NCI-H2196 (cell line): ENCODE results near the gene GLMP.
A peak's percentile ranks its signal among the peaks of the same experiment; 100 is the strongest.

Experiments
- DNase-seq: peaks from one replicate; lab custom pipeline; 2025; ENCODE audit not compliant: unreplicated experiment; lab: John Stamatoyannopoulos, UW

Gene GLMP

DNA sequence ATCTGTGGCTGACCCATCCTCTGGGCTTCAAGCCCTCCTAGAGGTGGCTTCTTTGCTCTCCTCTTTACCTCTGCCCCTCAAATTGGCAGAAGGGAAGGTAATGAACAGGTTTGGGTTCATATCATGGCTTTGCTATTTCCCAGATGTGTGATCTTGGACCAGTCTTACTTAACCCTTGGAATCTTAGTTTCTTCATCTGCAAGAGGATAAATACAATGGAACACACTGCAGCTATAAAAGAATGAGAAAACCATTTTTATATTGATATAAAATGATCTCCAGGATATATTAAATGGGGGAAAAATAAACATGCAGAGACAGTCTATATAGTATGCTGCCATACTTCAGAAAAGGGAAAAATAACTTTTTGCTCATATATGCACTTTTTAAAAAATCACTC is 5.6 kb downstream of the GLMP start:
- no peak for DNase-seq

DNA sequence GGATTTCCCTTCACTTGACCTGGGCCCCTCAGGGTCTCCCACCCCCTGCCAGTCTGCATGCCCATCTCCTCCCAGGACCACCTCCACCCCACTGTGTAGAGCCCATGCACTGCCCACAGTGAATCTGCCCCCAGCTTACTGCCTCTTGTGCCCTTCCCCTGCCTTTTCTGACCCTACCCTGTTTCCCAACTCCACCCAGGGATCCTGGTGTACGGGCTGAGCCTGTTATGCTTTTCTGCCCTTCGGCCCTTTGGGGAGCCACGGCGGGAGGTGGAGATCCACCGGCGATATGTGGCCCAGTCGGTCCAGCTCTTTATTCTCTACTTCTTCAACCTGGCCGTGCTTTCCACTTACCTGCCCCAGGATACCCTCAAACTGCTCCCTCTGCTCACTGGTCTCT is 9.4 kb downstream of the GLMP start:
- no peak for DNase-seq

- DNase-seq, result no peak
Measured at GRCh38 chr1:156285437-156285836, 10.0 kb downstream of the GLMP start.

DNA sequence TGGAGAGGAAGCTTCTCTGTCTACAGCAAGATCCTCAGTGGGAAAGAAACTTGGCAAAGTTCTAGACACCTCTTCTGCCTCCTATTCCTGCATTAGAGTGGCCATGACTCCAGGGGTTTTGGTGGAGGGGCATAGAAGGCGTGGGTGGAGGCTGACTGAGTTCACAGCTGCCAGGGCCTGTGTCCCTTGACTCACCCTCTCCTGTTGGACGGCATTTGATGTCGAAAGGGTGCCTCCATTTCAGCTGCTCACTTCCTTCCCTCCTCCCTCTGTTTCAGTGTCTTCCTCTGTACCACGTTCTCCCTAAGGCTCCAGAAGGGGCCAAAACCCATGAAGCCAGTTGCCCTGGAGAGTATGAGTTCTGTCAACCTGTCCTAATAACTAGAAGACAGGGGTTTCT is 10.7 kb downstream of the GLMP start:
- no peak for DNase-seq

- no peak for DNase-seq
Measured at GRCh38 chr1:156284112-156284511, 11.4 kb downstream of the GLMP start, which contains the start of gene TMEM79. Gene TMEM79, plus strand, starts transcription at chr1:156284325. Its CDS starts 902 bp downstream, at chr1:156285227.

DNA sequence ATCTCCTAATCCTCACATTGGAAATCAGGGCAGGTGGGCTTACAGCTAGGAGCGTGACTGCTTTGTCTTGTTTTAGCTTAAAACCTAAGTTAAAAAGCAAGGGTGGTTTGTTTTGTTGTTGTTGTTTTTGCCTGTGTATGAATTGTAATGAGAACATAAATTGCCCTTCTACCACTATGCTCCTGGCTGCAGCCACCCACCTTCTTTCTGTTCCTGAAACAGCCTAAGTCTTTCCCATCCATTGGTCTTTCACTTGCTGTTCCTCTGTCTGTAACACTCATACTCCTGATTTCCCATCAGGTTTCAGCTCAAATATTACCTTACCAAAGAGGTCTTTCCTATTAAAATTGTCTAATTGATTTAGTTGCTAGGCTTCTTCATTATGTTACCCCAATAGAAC is 12.0 kb downstream of the GLMP start:
- DNase-seq, result no peak

GRCh38 chr1:156282479-156283222 is 12.8 kb downstream of the GLMP start, which contains the start of gene SMG5:
Gene SMG5, minus strand, starts transcription at chr1:156282825. Its CDS starts 145 bp downstream, at chr1:156282680.
- peak; percentile 99 for DNase-seq

DNA sequence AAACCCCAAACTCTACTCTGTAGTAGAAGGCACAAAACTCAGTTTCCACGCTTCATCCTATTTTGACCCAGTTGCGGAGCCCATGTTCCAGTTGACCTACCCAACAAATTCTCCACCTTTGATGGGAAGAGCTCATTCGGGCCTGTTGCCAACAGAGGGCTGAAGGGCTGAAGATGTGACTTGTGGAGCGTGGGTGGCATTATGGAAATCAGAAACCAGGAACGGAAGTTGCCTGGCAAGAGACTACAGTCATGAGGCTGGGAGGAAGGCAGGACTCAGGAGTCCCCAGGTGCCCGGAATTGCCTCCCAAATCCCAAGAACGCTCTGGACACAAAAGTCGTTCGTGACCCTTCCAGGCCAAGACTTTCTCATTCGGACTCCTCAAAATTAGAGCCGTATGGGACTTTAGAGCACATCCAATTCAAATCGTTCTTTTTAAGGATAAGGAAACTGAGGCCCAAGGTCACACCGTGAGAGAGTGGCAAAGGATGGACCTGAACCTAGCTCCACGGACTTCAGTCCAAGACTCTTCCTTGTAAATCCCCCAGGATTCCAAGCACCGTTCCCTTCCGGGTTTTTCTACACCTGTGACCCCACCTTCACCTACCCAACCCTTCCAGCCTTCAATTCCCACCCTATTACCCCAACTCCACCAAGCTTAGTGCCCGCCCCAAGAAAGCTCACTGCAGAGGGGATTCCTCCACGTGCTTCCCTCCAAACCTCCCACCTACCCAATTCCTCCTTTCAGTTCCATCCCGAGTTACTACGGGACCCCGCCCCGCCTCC is 13.6 kb downstream of the GLMP start:
- DNase-seq, result peak; percentile 28

DNA sequence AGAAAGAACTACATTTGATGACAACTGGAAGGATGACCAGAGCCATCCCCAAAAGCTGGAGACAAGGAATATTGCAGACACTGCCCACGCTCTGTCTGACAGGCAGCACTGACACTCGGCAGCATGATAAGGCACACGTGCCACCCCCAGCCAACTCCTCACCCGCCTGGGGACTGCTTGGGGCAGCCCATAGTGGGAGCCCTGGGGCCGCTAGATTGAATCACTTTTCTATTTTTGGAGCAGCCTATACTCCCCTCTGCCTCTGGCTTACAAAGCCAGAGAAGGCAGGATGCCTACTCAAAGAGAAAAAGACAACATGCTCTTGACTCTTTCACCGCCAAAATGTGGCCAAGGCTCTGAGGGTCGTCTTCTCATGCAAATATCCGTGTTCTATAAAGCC is 14.2 kb downstream of the GLMP start:
- no peak for DNase-seq

DNA sequence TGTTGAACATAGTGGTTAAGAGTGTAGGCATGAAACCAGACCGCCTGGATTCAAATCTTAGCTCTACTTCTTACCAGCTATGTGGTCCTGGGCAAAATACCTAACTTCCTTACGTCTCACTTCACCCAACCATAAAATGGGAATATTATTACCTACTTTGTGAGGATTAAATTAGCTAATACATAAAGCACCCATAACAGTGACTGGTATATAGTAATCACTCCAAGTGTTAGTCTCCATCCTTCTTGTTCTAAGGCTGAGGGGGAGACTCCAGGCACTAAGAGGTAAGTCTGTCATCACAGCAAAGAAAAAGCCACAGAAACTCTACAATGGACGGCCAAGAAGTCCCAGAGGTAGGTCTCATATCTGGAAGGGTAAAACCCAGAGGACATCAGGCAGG is 15.6 kb downstream of the GLMP start:
- DNase-seq, result no peak

DNA sequence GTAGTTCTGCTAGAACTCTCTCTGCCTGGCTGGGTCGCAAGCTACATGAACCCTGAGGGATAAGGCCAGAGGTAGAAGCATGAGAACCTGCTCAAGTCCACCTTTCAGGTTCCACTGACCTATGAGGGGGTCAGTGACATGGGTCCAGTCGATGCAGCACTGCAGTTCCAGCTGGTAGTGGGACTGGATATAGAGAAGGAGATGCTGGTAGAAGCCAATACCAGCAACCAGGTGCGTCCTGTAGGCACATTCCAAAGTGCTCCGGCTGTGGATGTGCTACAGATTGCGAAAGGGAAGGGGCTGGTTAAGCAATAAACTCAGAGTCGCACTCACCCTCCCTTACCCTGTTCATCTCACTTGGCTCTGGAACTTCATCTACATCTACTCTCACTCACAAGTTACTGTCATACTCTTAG is 18.5 kb downstream of the GLMP start:
- DNase-seq, result no peak

GRCh38 chr1:156276532-156276931 is 18.9 kb downstream of the GLMP start:
- DNase-seq, result no peak

DNA sequence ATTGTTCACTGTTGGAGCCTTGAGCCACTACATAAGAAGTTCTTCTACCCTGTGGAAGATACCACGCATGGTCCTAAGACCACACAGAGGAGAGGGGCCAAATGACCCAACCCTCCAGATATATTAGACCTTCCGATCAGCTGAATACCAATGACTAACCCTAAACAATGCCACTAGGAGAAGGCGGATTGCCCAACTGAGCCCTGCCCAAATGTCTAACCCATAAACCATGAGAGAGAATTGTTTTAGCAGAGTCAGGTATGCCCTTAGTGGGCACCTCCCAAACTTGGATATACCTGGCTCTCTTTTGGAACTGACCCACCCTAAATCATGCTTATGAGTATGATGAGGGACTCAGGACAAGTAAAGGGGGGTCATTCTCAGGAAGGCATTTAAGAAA is 25.2 kb downstream of the GLMP start:
- DNase-seq, result no peak

- no peak for DNase-seq
Measured at GRCh38 chr1:156268336-156268735, 27.1 kb downstream of the GLMP start.

GRCh38 chr1:156266051-156266450 is 29.4 kb downstream of the GLMP start:
- no peak for DNase-seq

DNA sequence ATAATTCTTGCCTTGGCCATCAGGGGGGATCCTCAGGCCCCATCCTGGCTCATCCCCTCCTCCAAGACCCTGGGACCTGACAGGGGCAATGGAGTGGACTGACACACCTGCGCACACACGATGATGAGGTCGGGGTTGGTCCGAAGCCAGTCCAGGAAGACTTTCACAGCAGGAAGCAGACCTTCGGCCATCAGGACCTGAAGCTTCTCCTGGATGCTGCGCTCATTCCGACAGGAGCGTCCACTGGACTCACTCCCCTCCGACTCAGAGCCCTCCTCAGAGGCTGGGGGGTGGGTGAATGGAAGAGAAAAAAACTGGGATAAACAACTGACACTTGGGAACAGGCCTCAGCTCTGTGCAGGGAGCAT is 32.2 kb downstream of the GLMP start:
- no peak for DNase-seq

DNA sequence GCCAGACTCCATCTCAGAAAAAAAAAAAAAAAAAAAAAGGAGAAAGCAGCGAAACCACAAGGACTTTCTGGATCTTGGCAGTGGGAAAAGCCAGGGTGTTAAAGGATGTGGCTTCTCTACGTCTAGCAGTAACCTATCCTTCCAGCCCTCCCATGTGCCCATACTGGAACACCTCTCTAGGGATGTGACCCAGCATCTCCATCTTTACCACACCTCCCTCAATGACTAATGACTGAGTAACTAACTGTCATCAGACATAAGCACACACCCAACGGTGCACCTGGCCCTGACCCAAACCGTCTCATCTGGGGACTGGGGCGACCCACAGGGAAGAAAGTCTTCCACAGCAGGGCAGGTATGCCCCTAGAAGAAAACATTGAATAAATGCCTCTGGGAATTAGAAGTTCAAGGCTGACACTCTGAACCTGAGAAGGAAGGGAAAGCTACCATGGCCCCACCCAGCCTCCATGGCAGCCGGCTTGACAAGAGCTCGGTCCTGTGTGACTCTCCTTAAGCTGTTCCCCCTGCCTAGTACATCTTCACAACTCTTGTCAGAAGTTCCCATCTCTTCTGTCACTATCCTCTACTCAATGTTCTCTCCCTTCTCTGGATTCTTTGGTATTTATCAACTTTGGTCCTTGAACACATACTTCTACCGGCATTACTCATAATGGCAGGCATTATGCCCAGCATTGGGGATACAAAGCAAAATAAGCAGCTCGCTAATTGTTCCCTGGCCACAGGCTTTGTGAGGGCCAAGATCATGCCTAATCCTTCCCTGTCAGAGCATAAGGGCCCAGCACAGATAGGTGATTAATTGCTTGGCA is 32.8 kb downstream of the GLMP start:
- no peak for DNase-seq

DNA sequence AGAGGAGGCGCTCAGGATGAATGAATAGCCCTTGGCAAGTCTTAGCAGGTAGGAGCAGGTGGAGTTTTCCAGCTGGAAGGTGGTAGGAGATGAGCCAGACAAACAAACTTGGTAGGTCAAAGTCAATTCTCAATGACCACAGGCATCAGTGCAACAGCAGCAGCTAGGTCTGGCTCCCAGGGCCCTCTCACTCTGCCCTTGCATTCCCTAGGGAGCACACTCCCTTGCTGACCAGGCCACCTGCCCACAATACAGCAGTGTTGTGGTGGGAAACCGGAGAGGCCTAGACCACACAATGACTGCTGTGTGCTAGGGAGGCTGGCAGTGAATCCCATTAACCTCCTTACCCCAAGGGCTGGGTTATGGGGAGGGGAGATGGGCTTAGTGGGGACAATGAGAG is 34.6 kb downstream of the GLMP start:
- DNase-seq, result peak; percentile 28

GRCh38 chr1:156259805-156260204 is 35.7 kb downstream of the GLMP start:
- DNase-seq, result peak; percentile 15

DNA sequence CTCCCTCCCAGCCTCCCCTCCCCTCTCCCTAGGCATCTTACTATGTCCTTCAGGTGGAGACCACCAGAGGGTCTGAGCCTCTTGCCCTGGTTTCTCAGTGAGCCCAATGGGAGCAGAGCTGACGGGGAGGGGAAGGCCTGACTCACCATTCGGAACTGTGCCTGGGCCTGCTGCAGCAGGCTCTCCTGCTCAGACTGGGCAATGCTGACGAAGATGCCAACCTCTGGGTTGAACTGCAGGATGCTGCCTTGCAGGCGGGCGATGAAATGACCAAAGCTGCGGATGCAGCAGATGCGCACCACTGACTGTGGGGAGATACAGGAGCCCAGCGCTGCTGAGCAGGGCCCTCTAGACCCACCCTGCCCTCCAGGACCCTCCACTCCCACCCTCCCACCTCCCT is 36.6 kb downstream of the GLMP start:
- DNase-seq, result no peak

DNA sequence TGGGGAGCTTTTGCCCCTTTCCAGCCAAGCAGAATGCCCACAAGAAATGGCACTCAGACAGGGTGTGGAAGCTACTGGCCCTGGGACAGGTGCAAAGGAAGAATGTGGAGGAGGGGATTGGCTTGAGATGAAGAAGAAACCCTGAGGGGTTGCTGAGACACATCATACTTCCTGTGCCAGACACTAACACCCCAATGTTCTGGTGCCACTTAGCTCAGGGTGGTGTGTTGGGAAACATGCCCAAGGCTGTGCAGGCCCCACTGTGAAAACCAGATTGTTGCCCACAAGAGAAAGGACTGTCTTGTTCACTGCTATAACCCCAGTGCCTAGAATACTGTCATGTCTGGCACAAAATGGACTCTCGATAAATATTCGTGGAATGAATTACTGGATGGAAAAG is 37.8 kb downstream of the GLMP start:
- no peak for DNase-seq

DNA sequence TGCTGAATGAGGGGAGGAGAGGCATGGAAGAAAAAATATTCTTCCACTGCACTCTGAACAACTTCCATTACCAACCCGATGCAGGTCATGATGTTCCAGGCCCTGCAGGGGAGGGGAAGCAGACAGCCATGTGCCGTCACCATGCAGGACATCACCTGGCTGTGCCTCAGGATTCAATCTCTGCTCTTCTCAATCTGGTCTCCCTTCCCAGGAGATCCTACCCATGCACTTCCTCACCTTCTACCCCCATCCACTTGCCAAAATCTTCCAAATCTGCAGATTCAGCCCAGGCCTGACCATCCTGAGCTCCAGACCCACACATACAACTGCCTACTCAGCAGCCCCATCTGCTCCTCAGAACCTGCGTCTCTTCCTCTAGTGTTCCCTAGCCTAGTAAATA is 41.8 kb downstream of the GLMP start:
- DNase-seq, result no peak
